Measurements from ENCODE around the gene VAT1L.

The VAT1L gene

DNA sequence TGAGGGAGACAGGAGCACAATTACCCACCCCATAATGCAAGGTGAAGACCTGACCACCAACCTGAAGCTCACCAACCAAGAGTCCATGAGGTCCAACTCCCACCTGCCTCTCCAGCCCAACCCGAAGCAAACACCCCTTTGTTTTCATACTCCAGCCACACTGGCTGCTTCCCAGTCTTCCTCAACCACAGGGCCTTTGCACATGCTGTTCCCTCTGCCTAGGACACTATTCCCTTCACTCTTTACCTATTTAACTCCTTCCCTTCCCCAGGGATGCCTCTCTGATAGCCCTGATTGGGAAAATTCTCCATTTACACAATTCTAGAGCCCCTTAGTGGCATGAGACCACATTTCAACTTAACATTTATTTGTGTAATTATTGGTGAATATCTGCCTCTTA lies 86.0 kb downstream of the VAT1L start:
- no peak for DNase-seq

DNA sequence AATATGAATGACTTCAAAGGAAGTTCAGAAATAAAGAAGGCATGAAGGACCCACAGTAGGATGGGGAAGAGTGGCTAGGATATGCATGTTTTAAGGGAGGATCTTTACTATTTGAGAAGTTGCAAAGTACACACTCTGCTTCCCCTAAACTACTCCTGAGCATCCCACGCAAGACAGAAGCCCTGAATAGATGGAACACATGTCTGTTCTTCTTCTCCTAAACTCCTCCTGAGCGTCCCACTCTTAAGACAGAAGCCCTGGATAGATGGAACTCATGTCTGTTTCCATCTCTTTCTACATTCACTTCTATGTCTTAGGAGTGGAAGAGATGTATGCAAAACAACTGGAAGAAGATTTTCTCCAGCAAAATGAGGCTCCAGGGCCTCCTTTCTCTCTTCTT lies 88.4 kb downstream of the VAT1L start:
- no peak for DNase-seq

DNA sequence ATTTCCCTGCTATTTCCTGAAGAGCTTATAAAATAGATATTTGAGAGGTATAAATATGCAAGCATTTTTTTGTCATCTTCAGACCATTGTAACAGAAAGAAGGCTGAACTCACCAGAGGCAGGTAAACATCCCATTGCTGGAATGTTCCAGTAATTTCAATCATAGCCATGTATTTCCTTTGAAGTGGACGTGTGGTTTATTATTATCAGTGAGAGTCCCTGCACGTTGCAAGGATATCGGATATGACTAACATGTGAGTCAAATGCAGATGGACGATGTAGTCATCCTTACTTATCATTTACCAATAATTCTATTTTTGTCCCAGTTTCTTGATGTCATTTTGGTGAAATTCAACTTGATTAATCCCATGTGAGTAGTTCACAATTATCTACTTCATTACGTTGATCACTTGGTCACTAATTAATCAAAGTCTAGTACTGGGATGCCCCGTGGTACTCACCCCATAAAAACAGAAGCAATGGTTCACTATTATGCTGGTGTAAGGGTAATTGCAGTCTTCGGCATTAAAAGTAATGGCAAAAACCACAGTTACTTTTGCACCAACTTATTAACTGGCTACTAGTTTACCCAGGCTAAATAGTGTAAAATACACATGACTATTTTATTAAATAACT lies 89.5 kb downstream of the VAT1L start:
- DNase-seq, result no peak

DNA sequence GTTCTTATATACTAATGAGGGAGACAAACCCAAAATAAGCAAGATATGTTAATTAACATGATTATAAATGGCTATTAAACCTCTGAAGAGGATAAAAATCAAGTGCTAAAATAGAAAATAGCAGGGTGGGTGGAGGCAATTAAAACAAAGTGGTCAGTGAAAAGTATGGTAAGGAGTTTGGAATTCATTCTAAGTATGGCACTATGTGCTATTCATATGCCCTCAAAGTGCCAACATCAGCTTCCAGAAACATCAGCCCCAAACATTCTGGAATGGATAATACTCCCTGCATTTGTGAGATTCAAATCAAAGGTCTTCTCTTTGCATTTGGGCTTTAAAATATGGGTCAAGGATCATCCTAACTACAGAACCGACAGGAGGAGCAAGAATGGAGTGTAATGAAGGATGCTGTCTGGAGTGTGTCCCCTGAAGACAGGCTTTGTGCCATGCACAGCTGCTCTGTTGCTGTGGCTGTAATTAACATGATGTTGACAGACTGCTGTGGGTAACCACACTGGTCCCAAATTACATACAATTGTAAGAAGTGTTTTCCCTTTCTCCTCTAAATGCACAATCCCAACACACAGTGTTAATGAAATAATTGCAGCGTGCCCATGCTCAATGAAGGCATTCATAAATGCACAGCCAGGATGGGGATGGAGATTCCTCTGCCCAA lies 93.1 kb downstream of the VAT1L start:
- no peak for DNase-seq

DNA sequence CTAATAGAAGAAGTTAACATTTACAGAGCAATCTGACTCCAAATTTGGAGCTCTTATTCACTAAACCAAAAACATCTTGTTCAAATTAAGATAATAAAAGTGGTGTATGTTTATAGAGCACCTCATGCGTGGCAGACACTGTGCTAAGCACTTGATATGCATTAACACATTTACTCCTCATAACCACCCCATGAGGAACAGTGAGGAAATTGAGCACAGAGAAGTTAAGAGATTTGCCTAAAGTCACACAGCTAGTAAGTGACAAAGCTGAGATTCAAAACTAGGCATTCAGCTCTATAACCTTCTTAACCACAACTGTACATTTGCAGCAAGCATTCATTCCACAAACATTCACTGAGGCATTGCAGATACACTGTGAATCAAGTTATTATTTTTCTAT lies 94.0 kb downstream of the VAT1L start:
- DNase-seq, result no peak

DNA sequence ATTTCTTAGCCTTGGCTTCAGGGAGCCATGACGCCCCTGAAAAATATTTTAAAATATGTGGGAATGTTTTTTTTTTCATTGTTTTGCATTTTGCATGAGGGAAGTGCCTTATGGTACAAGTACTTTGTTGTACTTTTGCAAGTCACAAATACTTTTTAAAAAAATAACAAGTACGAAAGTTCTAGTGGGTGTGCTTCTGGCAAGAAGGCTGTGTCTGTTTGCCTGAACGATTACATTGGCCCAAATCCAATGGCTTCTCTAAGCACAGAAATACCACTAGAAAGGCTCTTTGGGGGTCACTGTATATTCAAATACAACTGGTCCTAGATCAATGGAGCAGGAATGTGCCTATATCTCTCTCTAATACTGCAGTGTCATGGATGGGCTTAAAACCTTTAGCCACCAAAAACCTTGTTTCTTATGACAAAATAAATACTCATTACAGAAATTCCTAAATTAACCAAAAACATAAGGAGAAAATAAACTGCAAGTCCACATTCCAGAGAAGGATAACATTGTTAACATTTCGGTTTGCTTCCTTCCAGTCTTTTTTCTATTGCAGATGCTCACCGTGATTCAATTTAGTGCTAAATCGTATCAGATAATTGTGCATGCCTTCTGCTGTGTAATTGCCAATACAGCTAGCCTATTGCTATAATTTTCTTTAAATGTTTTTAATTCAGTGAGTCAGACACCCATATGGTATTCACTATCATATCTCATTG lies 97.4 kb downstream of the VAT1L start:
- DNase-seq, result no peak

DNA sequence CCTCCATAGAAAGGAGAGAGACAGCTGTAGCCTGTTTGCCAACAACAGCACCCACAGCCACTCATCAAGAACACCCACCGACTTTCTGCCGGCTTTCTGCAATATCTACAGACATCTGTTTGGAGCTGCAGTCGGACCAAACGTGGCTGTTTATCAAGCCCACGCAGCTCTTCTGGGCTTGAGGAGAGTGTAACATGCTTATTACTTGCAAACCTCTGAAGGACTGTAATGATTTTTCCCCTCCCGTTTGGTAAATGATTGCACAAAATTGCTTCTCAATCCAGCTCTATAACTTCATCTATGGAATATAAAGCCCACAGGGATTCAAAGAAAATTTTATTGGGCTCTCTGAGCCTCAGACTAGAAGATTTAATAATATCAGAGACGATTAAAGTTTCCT lies 100.5 kb downstream of the VAT1L start:
- DNase-seq, result no peak

DNA sequence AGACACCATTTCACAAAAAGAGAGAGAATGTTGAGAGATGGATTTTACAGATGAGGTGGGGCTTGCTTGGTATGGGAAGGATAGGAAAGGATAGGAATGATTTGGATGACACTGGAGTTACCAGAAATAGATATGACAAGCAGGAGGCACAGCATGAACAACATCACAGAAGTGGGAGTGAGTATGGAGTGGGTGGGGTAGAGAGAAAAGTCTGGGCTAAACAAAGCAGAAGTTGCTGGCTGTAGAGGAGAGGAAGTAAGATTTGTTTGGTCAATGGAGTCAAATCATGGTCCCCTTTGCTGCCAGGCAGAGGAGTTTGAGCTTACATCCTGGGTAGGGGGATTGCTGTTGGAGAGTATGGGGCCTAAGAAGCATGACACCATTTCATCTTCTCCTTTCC lies 101.7 kb downstream of the VAT1L start:
- DNase-seq, result no peak

DNA sequence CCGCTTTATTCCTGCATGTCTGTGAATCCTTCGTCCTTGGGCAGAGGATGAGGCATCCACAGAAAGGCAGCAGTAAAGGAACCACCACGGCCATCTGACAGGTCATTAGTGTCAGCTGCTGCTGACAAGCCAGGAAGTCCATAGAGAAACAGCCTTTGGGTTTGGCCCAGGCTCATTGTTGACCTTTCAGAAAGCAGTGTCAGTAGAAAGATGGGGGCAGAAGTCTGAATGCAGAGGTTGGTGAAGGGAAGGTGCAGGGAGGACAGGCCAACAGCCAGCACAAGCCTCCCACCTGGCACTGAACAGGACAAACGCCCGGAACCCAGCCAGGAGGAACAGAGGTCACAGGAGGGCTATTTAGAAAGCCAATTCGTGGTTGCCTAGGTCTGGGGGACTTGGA lies 105.8 kb downstream of the VAT1L start:
- no peak for DNase-seq

DNA sequence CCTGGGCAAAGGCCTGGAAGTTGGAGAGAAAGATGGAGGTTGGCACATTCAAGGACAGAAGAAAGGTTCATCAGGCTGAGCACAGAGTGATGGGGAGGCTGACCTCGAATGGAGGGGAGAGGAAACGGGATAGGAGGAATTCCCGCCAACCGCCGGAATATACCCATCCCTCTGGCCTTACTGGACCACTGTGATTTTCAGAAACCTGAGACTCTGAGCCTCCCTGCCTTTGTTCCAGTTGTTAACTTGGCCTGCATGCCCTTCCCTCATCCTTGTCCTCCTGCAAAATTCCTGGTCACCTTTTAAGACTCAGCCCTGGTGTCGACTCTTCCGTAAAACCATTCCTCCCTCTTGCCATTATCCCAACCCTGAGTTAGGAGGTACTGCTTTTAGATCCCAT lies 107.6 kb downstream of the VAT1L start:
- DNase-seq, result no peak

DNA sequence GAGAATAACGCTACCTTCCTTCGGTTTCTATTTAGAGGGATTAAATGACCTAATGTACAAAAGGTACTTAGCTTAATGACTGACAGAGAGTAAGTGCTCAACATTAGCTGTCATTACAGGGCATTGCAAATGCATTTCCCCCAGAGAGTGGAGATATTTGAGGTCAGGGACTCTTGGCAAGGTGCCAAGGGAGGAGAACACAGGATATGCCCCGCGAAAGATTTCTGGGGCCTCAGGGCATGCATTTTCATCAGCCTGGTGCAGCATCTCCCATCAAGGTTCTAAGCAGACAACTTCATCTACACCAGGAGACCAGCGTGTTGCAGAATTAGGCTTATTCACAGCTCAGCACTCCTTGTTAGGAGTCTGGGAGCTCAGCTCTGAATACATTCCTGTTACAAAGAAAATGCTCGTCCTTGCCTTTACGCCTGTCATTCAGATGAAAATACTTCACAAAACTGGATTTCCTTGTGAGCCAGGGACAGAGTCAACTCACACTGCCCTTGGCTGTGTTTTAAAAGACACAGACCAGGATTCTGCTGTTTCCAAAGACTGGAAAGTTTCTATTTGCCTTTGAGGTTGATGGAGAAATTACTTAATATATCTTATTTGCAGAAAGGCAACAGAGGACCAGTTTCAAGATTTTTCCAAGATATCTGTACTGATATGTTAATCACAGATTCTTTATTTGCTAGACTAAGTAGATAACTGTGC lies 108.2 kb downstream of the VAT1L start:
- DNase-seq, result no peak

DNA sequence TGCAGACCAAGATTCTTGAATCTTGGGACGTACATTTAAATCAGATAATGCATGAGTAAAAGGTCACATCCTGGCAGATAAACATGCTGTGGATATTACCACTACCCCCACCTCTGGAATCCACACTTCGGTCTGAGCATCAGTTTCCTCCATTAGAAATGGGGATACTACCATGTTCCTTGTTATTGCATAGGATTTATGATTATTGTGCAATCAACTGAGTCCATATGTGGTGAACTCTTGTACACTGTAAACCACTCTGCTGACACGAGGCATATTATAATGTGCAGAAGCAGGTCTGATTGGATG lies 108.7 kb downstream of the VAT1L start:
- no peak for DNase-seq

DNA sequence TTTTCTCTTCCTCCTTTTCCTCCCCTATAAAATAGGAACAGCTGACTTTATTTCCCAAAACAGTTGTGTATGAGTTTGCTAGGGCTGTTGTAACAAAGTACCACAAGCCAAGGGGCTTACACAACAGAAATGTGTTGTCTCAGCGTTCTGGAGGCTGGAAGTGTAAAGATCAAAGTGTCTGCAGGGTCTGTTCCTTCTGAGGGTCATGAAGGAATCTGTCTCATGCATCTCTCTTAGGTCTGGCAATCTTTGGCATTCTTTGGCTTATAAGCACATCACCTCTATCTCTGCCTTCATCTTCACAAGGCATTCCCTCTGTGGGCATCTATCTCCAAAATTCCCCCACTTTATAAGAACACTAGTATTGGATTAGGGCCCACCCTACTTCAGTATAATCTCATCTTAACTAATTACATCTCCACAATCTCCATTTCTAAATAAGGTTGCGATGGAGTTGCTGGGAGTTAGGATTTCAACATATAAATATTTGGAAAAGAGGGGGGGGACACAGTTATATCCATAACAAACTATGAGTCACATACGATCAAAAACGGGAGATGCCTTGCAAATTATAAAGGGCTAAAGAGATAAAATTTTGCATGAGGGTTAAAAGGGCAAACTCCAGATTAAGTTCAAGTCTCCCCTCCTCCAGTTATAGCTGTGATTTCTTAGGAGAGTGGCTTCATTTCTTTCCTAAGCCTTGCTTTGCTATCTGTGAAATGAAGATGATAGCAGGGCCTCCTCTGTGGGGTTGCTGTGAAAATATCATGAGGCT lies 109.7 kb downstream of the VAT1L start:
- DNase-seq, result no peak

DNA sequence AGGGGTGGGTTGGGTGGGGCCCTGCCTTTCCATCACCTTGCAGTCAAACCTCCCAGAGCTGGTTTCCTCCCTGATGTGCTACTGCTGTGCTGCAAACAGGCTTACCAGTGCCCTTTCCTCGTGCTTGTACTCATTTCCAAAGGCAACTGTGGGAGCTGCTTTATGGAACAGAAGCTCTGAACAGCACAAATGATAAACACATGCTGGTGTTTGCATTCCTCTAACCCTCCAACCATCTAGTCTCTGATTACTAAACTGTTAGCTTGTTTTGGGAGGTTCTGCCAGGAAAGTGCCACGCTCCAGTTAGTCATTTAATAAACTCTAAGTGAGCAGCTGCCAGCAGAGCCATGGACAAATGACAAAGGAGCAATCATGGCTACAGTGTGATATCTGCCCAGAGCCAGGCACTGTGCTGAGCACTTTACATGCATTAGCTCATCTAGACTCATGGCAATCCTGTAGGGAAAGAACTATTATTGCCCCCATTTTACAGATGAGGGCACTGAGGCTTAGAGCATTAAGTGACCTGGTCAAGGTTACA lies 110.4 kb downstream of the VAT1L start:
- no peak for DNase-seq

DNA sequence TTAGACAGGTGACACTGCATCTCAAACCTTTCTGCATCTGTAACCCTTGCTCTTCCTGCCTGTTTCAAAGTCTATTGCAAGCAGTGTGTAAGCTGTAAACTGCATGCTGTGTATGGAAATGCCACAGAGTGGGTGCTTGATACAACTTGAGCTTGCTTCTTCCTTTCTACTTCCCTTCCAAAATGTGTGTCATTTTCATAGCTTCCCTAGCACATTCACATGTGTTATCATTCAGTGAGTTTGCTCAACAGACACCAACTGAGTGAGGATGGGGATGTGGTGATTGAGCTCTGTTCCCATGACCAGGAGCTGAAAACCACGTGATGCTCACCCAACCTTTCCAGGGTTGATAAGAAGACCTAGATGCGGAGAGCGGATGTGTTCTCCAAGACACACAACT lies 111.1 kb downstream of the VAT1L start:
- no peak for DNase-seq

DNA sequence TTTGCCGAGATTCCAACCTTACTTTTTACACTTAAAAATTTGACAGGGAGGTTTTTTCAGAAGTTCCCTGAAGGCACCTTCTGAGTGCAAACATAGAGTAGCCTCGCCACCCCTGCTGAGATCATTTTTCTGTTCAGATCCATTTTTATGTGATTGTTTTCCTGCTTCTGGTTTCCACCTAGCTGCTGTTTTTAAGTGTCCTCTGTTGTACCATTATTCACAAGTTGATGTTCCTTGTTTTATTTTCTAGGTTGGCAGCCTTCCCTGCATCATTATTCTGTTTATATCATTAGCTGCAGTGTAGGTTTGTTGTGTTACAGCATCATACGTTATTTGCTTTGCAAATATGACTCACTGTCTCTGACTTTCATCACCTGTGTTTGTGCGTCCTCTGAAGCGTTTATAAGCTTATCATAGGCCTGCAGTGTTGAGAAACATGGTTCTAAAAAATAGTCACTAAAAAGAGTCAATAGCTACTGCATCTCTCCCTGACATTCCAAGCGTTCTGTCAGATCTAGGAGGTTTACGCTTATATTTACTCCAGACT lies 117.1 kb downstream of the VAT1L start:
- no peak for DNase-seq

DNA sequence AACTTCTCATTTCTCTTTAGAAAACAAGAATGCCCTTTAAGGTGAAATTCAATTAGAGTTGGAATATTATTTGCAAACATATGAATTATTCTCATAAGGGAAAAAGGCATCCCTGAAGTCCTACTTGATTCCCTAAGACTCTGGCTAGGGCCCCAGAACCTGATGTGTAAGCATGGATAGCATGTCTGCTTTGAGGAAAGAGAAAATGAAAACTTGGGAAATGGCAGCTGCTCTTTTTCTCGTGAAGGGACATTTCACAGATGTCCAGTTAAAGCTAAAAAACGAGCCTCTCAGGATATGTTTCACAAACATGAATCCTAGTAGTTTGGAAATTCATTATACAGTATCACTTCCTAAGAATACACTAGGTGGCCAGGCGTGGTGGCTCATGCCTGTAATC lies 121.7 kb downstream of the VAT1L start:
- no peak for DNase-seq

DNA sequence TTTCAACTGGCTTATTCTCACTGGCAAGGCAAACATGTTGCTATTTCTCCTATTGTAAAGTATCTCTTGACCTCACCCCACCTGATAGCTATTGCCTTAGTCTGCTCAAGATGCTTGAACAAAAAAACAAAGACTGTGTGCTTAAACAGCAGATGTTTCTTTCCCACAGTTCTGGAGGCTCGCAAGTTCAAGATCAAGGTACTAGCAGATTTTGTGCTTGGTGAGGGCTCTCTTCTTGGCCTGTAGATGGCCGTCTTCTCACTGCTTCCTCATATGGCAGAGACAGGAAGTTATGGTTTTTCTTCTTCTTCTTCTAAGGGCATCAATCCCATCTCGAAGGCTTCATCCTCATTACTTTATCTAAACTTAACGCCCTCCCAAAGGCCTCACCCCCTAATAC lies 124.3 kb downstream of the VAT1L start:
- no peak for DNase-seq

DNA sequence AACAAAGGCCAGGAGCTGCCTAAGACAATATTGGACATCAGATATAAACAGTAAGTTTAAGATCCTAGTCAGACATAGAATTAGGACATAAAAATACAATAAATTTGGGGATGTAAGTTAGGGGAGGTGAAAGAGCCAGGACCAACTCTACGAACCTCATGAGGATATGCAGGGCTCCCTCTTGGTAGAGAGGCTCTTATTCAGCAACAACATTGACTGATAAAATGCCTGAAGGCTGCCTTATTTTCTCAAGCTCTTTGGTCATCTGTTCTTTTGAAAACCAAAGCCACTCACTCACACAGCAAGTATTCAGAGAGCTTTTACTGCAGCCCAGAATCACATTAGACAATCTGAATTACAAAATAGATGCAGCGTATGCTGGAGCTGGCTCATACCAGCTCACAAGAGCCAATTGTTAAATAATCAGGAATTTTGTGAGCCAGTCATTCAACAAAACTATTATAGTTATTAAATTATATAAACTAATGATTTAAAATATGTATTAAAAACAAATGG lies 125.4 kb downstream of the VAT1L start:
- DNase-seq, result no peak

DNA sequence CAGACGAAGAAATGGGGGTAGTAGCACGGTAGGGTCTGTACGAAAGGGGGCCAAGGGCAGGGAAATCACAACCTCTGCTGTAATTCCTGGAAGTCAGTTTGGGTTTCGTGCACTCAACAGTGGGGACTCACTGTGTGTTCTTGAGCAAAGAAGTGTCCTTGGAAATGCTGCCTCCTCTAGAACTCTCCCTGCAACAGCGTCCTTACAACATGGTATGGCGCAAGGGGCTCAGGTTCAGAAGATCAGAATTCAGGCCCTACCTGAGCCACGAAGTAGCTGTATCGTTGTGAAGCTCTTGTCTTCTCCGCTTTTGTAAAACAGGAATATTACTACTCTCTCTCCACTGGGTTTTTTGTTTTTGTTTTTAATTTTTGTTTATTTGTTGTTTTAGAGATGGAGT lies 127.7 kb downstream of the VAT1L start:
- no peak for DNase-seq

DNA sequence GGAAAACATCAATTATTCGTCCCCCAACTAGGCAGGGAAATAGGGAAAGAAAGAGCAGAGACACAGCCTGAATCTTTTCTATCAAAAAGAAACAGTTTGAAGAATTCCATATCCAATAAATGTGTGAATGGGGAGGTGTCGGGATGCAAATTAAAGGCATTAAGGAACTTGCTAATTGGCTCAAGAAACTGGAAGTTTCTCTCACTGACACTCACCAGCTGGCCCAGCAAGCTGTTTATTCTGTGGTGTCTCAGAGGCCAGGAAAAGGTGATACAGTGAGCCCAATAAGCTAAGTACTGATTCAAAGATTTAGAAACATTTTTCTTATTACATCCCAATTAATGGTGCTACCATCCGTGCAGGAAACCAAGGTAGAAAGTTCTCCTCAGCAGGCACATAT lies 129.6 kb downstream of the VAT1L start:
- DNase-seq, result no peak

Data from stimulated activated CD4-positive, alpha-beta T cell treated with anti-CD3 and anti-CD28 coated beads, Interleukin-1b, Interleukin-23, amount 100 ng/mL, for 48 hours (primary cell).